GM18499 (cell line): ENCODE data around the gene CARS2.
"Not testable (repeated sequence)": the region's sequence is repeated elsewhere in the genome, so short reads cannot be mapped to it uniquely, and the experiment has no call there.

ENCODE experiments used
- ATAC-seq: cut with Tn5 transposase; IDR thresholded peaks from one replicate; pipeline ENCODE4 v1.9.1; 2021; ENCODE audit warnings: moderate number of reproducible peaks; ENCODE audit not compliant: insufficient read depth, unreplicated experiment

CARS2 gene

GRCh38 chr13:110705826-110706569 lies at the start of gene CARS2:
CARS2 (minus strand) TSS chr13:110706116; CDS start chr13:110706093, 23 bp downstream.
- peak; percentile 70 for ATAC-seq

- no peak for ATAC-seq
Observed at GRCh38 chr13:110748271-110748670, 42.4 kb upstream of the CARS2 start.

GRCh38 chr13:110746438-110746837 lies 40.5 kb upstream of the CARS2 start:
- no peak for ATAC-seq

GRCh38 chr13:110743687-110744086 lies 37.8 kb upstream of the CARS2 start:
- no peak for ATAC-seq

GRCh38 chr13:110737555-110737954 lies 31.6 kb upstream of the CARS2 start:
- no peak for ATAC-seq

GRCh38 chr13:110734561-110734960 lies 28.6 kb upstream of the CARS2 start:
- no peak for ATAC-seq

GRCh38 chr13:110731072-110731471 lies 25.2 kb upstream of the CARS2 start:
- ATAC-seq = no peak

- no peak for ATAC-seq
Observed at GRCh38 chr13:110726726-110727125, 20.8 kb upstream of the CARS2 start.

- ATAC-seq = not testable (repeated sequence)
Observed at GRCh38 chr13:110726153-110726552, 20.2 kb upstream of the CARS2 start.

- no peak for ATAC-seq
Observed at GRCh38 chr13:110723598-110723997, 17.7 kb upstream of the CARS2 start.

- ATAC-seq = no peak
Observed at GRCh38 chr13:110722971-110723370, 17.1 kb upstream of the CARS2 start.

GRCh38 chr13:110719036-110719710 lies 13.3 kb upstream of the CARS2 start:
- ATAC-seq = no peak

GRCh38 chr13:110716247-110716515 lies 10.3 kb upstream of the CARS2 start:
- no peak for ATAC-seq

GRCh38 chr13:110715395-110716246 lies 9.7 kb upstream of the CARS2 start:
- peak; percentile 51 for ATAC-seq

- no peak for ATAC-seq
Observed at GRCh38 chr13:110714797-110715394, 9.0 kb upstream of the CARS2 start.

- no peak for ATAC-seq
Observed at GRCh38 chr13:110713981-110714796, 8.3 kb upstream of the CARS2 start.

- no peak for ATAC-seq
Observed at GRCh38 chr13:110713642-110713952, 7.7 kb upstream of the CARS2 start, which contains the start of gene ING1. ING1 (plus strand) TSS chr13:110713700; CDS start chr13:110714150, 450 bp downstream.

- ATAC-seq = peak; percentile 48
Observed at GRCh38 chr13:110712849-110713641, 7.1 kb upstream of the CARS2 start.
